ENCODE results near the gene FAM43A. TPM values are rescaled to one million over a fixed set of nuclear protein-coding genes. Genes with fewer than 3 reads are reported as not detected.

Gene FAM43A
- total and polyA plus RNA-seq, 10 of the 15 experiments (the other 5 are each of a cell fraction or from before 2014, with no cell fraction given) = 0.27 to 5.0 (median 1.1) TPM

- SMC1A ChIA-PET (ENCODE audit: uncharacterized antibody, unreplicated experiment) = no interaction called here
- intact Hi-C loops (cut with micrococcal nuclease; ENCODE audit: unreplicated experiment) (no loop called here), in situ Hi-C loops (cut with MboI) (no loop called here)
- Histone ChIP-seq H3K36me3 (ENCODE audit: control insufficient read depth in 2 of 2, insufficient read depth in 2 of 2, low read length in 1 of 2) (peaks cover 11 to 19% of the 10 kb centered on the region in 2 experiments), H3K4me2 (ENCODE audit: control insufficient read depth, insufficient read depth) (no peak overlapping the region), H3K4me3 (no peak overlapping the region), H3K9ac (ENCODE audit: control insufficient read depth, insufficient read depth, low read length) (no peak overlapping the region), H2AFZ (ENCODE audit: control insufficient read depth, low read depth, low read length) (no peak overlapping the region), H3K27me3 (replicated peaks in 1 of 2; ENCODE audit: control insufficient read depth in 2 of 2, insufficient read depth in 2 of 2, low read length in 1 of 2) (no peaks in the 10 kb centered on the region), H3K79me2 (ENCODE audit: control insufficient read depth, insufficient read depth, low read length) (no peaks in the 10 kb centered on the region), H3K9me3 (replicated peaks; ENCODE audit: control insufficient read depth, insufficient read depth, low read length) (no peaks in the 10 kb centered on the region), H3K4me1 (ENCODE audit: control insufficient read depth, insufficient read depth, low read length) (no peaks in the 10 kb centered on the region), H3K27ac (ENCODE audit: control insufficient read depth, insufficient read depth) (no peak overlapping the region), H4K20me1 (ENCODE audit: control insufficient read depth, insufficient read depth) (no peaks in the 10 kb centered on the region)
- ATAC-seq = peak; percentile 67
- BruUV-seq (replicated peaks) = TSS peak; percentile 62
- POLR2A ChIA-PET = no interaction called here
- RAD21 ChIA-PET (ENCODE audit: unreplicated experiment) = no interaction called here
- CTCF ChIA-PET = no interaction called here
- no peak for FAIRE-seq
- no peak for DNase-seq (ENCODE audit: low read depth, low spot score)
- TF ChIP-seq CTCF (IDR thresholded peaks at IDR 0.05 in 2 of 3, conservative IDR thresholded peaks at IDR 0.05 in 1 of 3; ENCODE audit: control insufficient read depth in 2 of 3, extremely low read depth in 1 of 3, insufficient read depth in 1 of 3, low read depth in 3 of 3, low read length in 3 of 3) (peak in 2 of 3 experiments; percentile 25 to 27; a peak in 3 of 6 replicates), ESRRA (IDR thresholded peaks at IDR 0.05; ENCODE audit: low read length) (no peak)
- 77% methylated on average over 7 of the region's 7 CpGs for WGBS (ENCODE audit: insufficient coverage, insufficient replicate concordance, low lambda C conversion rate, missing lambda C conversion rate)
Observed at GRCh38 chr3:194640829-194641228, 44.9 kb upstream of the FAM43A start.

GRCh38 chr3:194642769-194643168 is 42.9 kb upstream of the FAM43A start:
- no peaks in the 10 kb centered on the region for H3K9me3 ChIP-seq (replicated peaks; ENCODE audit: control insufficient read depth, insufficient read depth, low read length)
- in situ Hi-C loops (cut with MboI) = no loop called here
- CTCF ChIA-PET = interaction anchor here (1.4 to 2.0 kb wide), 2 partner anchors 28 to 299 kb away, joined by 5 to 8 read pairs; partner anchors contain the start of gene LSG1
- no peak overlapping the region for H3K9ac ChIP-seq (ENCODE audit: control insufficient read depth, insufficient read depth, low read length)
- H3K27ac ChIP-seq (ENCODE audit: control insufficient read depth, insufficient read depth) = no peak overlapping the region
- no peak for DNase-seq (ENCODE audit: low read depth, low spot score)
- POLR2A ChIA-PET = no interaction called here
- FAIRE-seq = no peak
- H3K79me2 ChIP-seq (ENCODE audit: control insufficient read depth, insufficient read depth, low read length) = no peaks in the 10 kb centered on the region
- H3K4me2 ChIP-seq (ENCODE audit: control insufficient read depth, insufficient read depth) = no peak overlapping the region
- RAD21 ChIA-PET (ENCODE audit: unreplicated experiment) = no interaction called here
- H4K20me1 ChIP-seq (ENCODE audit: control insufficient read depth, insufficient read depth) = no peaks in the 10 kb centered on the region
- SMC1A ChIA-PET (ENCODE audit: uncharacterized antibody, unreplicated experiment) = interaction anchor here (0.9 kb wide), 1 partner anchor 9 kb away, joined by 3 read pairs; no protein-coding TSS in a partner anchor
- no peak overlapping the region for H2AFZ ChIP-seq (ENCODE audit: control insufficient read depth, low read depth, low read length)
- no peaks in the 10 kb centered on the region for H3K27me3 ChIP-seq (replicated peaks in 1 of 2; ENCODE audit: control insufficient read depth in 2 of 2, insufficient read depth in 2 of 2, low read length in 1 of 2)
- 100% methylated on average over 2 of the region's 2 CpGs for WGBS (ENCODE audit: insufficient coverage, insufficient replicate concordance, low lambda C conversion rate, missing lambda C conversion rate)
- intact Hi-C loops (cut with micrococcal nuclease; ENCODE audit: unreplicated experiment) = no loop called here
- ATAC-seq = no peak
- no TSS peak for BruUV-seq (replicated peaks)
- peaks cover 11 to 24% of the 10 kb centered on the region in 2 experiments for H3K36me3 ChIP-seq (ENCODE audit: control insufficient read depth in 2 of 2, insufficient read depth in 2 of 2, low read length in 1 of 2)
- H3K4me3 ChIP-seq = no peak overlapping the region
- no peaks in the 10 kb centered on the region for H3K4me1 ChIP-seq (ENCODE audit: control insufficient read depth, insufficient read depth, low read length)
- TF ChIP-seq BMI1 (IDR thresholded peaks at IDR 0.05; ENCODE audit: borderline replicate concordance) (no peak), NRF1 (conservative IDR thresholded peaks at IDR 0.05; ENCODE audit: low read depth, low read length) (no peak), USF2 (IDR thresholded peaks at IDR 0.05; ENCODE audit: borderline replicate concordance, low read depth, low read length) (no peak), EP300 (IDR thresholded peaks at IDR 0.05; ENCODE audit: borderline replicate concordance in 1 of 2, control insufficient read depth in 1 of 2, low read depth in 2 of 2, low read length in 2 of 2) (no peak), TARDBP (IDR thresholded peaks at IDR 0.05; ENCODE audit: borderline replicate concordance) (no peak), BCLAF1 (IDR thresholded peaks at IDR 0.05) (no peak), SUPT20H (IDR thresholded peaks at IDR 0.05; ENCODE audit: borderline replicate concordance, control insufficient read depth, low read depth, low read length) (no peak), PKNOX1 (IDR thresholded peaks at IDR 0.05) (no peak)

All from GM12878 (cell line).